Immature natural killer cell (primary cell): ENCODE results near the gene KCNK7. TPM values are rescaled to one million over a fixed set of nuclear protein-coding genes. Genes with fewer than 3 reads are reported as not detected.

Experiments
- DNase-seq, 3 donors: peaks; one replicate each; pipeline ENCODE4 v3.0.0; 2022; ENCODE audit warnings: mixed read lengths in 1 of 3
- H3K27ac Mint-ChIP-seq, 6 donors: one replicate each; pipeline ENCODE4 v1.8.0; 2020; ENCODE audit warnings: mixed read lengths in 6 of 6, mild to moderate bottlenecking in 5 of 6, inconsistent platforms in 4 of 6, moderate library complexity in 3 of 6
- H3K27me3 Mint-ChIP-seq, 3 donors: one replicate each; pipeline ENCODE4 v1.8.0; 2020 to 2021; ENCODE audit warnings: low read depth in 3 of 3, mild to moderate bottlenecking in 3 of 3, mixed read lengths in 3 of 3, moderate library complexity in 3 of 3, inconsistent platforms in 1 of 3
- H3K36me3 Mint-ChIP-seq, 3 donors: one replicate each; pipeline ENCODE4 v1.8.0; 2020; ENCODE audit warnings: mixed read lengths in 3 of 3, inconsistent platforms in 2 of 3, mild to moderate bottlenecking in 2 of 3
- H3K4me1 Mint-ChIP-seq, 2 donors: one replicate each; pipeline ENCODE4 v1.8.0; 2020; ENCODE audit warnings: inconsistent platforms in 2 of 2, mild to moderate bottlenecking in 2 of 2, mixed read lengths in 2 of 2, moderate library complexity in 1 of 2
- H3K4me3 Mint-ChIP-seq, 5 donors: one replicate each; pipeline ENCODE4 v1.8.0; 2020; ENCODE audit warnings: mild to moderate bottlenecking in 5 of 5, mixed read lengths in 5 of 5, inconsistent platforms in 3 of 5, moderate library complexity in 3 of 5
- H3K9me3 Mint-ChIP-seq, 6 donors: one replicate each; pipeline ENCODE4 v1.8.0; 2020; ENCODE audit warnings: mild to moderate bottlenecking in 6 of 6, mixed read lengths in 6 of 6, inconsistent platforms in 4 of 6, moderate library complexity in 3 of 6
- polyA plus RNA-seq, 3 donors: library from polyadenylated mRNA; unstranded; fragments of 300-500 nt; fragmentation: Illumina TruSeq; gene quantifications; one replicate each; pipeline ENCODE4 v1.2.3, GENCODE V29; 2021

Gene KCNK7
- polyA plus RNA-seq, 3 donors from 2014 or later = not detected

DNA sequence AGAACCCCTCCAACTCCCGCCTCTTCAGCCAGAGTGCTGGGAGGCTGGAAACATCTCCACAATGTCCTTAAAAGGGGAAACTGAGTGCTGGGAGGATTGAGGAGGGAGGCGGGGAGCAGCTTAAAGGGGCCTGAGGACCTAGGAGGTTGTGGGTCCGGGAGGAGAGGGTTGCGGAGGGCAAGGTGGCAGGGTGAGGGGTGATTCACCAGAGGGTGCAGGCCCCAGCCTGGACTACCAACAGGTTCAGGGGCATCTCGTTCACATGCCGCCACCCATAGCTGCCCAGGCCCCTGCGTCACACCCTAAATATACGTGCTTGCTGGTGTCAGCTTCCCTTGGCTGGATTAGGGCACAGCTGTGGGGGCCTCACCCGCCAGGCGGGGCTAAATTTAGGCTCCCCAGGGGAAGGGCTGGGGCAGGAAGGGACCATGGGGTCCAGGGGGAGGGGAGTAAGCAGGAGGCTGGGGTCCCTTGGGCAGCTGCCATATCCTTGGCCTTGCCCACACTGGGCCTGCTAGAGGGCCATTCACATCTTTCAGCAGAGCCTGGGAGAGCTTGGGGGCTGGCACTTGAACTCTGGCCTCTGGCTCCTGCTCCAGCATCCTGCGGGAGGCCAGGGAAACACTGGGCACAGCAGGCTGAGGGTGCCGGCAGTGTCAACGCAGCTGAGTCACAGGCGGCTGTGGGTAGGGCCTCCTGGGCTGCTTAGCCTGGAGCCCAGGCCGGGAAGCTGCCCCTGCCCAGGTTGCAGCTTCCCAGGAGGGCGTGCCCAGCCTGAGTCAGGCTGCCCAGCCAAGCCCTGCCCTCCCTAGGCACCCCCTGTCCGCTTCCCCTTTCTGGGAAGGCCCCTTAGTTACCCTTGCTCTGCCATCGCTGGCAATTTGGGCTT lies 18.5 kb downstream of the KCNK7 start:
- H3K27ac Mint-ChIP-seq = peak overlapping the region; percentile 83 to 91 (median 86)
- peaks cover 12 to 32% (median 13%) of the 10 kb centered on the region in 3 donors for H3K27me3 Mint-ChIP-seq
- H3K4me1 Mint-ChIP-seq = peaks cover 53 to 57% of the 10 kb centered on the region in 2 donors
- H3K36me3 Mint-ChIP-seq = no peaks in the 10 kb centered on the region
- H3K9me3 Mint-ChIP-seq = no peaks in the 10 kb centered on the region
- peak in 2 of 3 donors; percentile 28 to 46 for DNase-seq
- H3K4me3 Mint-ChIP-seq = peak overlapping the region; percentile 79 to 89 (median 87)

DNA sequence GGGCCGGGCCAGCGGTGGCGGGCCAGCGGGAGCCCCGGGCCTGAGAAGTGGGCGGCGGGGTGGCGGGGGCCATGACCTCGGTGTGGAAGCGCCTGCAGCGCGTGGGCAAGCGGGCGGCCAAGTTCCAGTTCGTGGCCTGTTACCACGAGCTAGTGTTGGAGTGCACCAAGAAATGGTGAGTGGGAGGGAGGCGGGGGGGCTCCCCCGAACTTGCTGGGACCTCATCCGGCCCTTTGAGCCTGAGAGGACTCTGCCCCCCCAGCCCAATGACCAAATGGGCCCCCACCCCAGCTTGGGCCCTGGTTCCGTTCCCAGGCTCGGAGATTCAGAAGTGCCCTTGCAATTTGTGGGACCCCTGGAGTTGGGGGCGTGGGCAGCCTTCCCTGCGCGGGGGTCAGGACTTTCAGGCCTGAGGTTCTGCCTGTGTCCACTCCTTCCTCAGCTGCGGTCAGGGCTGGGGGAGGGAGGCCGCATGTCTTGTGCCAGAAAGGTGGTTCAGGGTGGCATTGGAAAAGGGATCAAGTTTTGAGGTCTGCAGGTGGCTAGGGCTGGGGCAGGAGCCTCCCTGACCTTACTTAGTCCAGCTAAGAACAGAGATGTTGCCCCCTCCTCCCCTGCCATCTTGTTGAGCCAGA lies 19.3 kb downstream of the KCNK7 start:
- no peaks in the 10 kb centered on the region for H3K36me3 Mint-ChIP-seq
- peak in 2 of 3 donors; percentile 44 to 48 for DNase-seq
- peaks cover 14 to 34% (median 14%) of the 10 kb centered on the region in 3 donors for H3K27me3 Mint-ChIP-seq
- H3K4me3 Mint-ChIP-seq = peak overlapping the region; percentile 79 to 89 (median 87)
- peaks cover 61 to 64% of the 10 kb centered on the region in 2 donors for H3K4me1 Mint-ChIP-seq
- H3K27ac Mint-ChIP-seq = peak overlapping the region; percentile 78 to 91 (median 84)
- no peaks in the 10 kb centered on the region for H3K9me3 Mint-ChIP-seq

DNA sequence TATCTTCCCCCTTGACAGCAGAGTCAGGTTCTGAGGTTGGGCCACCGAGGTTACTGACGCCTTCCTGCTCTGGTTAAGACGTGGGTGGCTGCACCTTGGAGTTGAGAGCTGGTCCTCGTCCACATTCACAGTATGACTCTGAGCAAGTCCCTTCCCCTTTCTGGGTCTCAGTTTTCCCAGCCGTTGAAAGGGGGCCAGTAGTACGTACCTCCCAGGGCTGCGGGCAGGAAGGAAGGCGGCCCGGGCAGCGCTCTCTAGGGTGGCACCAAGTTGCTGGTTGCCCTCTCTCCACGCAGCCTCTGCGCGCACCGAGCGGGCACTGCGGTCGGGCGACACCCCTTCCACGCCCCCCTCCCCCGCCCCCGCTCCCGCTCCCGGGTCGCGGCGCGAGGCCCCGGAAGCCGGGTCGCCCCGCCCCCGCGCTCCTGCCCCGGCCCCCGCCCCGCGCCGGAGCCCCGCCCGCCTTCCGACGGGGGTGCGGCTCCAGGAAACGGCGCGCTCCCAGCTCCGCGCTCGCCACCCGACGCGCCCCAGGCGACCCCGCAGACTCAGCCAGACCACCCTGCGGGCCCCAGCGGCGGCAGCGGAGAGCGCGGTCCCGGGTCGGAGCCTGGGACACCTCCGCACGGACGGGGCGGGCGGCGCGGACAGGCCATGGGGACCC lies 19.9 kb downstream of the KCNK7 start, which contains the start of gene EHBP1L1:
TSS of gene EHBP1L1 (plus strand) at position 486 of the 664 bp plus-strand sequence. CDS start 250 bp downstream, outside the sequence.
- Mint-ChIP-seq H3K4me3 (peak within 1 kb of the TSS; percentile 90 to 97 (median 96)), H3K36me3 (no peaks in the 10 kb centered on the region), H3K4me1 (peaks cover 65 to 71% of the 10 kb centered on the region in 2 donors), H3K27me3 (peaks cover 14 to 34% (median 14%) of the 10 kb centered on the region in 3 donors), H3K9me3 (no peaks in the 10 kb centered on the region), H3K27ac (peak within 1 kb of the TSS; percentile 96 to 99 (median 98))
- DNase-seq = peak; percentile 71 to 79 (median 72)

DNA sequence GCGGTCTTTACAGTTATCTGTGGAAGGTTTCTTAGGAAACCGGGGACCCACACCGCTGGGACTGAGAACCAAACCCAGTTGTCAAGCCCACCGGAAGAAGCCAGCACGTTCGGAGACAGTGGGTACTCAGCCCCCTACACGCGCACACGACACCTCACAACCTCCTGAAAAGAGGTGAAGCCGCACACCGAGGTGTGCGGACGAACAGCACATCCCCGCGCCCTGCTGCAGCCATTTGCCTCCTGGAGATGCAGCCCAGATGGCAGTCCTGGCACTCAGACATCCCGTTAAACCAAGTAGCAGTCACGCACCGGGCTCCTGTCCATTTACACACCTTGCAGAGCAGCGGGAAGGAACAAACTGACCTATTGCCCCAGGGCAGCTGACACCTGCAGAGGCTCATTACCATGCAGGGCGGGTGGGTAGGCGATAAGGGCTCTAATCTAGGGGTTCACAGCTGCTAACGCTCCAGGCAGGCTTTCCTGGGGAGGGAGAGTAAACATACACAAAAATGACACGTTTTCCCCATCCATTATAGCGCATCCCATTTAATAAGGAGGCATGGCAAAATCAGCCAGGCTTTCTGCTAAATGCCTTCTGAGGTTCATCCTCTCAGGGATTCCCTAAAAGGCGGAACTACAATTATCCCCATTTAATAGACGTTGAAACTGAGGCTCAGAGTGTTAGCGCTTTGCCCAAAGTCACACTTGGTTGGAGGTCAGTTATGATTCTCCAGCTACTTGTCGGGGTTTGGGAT lies 20.6 kb downstream of the KCNK7 start:
- DNase-seq = peak; percentile 46 to 71 (median 70)
- peaks cover 69 to 78% of the 10 kb centered on the region in 2 donors for H3K4me1 Mint-ChIP-seq
- peak overlapping the region; percentile 96 to 99 (median 98) for H3K27ac Mint-ChIP-seq
- H3K4me3 Mint-ChIP-seq = peak overlapping the region; percentile 90 to 97 (median 96)
- H3K36me3 Mint-ChIP-seq = no peaks in the 10 kb centered on the region
- no peaks in the 10 kb centered on the region for H3K9me3 Mint-ChIP-seq
- peaks cover 17 to 38% (median 19%) of the 10 kb centered on the region in 3 donors for H3K27me3 Mint-ChIP-seq

DNA sequence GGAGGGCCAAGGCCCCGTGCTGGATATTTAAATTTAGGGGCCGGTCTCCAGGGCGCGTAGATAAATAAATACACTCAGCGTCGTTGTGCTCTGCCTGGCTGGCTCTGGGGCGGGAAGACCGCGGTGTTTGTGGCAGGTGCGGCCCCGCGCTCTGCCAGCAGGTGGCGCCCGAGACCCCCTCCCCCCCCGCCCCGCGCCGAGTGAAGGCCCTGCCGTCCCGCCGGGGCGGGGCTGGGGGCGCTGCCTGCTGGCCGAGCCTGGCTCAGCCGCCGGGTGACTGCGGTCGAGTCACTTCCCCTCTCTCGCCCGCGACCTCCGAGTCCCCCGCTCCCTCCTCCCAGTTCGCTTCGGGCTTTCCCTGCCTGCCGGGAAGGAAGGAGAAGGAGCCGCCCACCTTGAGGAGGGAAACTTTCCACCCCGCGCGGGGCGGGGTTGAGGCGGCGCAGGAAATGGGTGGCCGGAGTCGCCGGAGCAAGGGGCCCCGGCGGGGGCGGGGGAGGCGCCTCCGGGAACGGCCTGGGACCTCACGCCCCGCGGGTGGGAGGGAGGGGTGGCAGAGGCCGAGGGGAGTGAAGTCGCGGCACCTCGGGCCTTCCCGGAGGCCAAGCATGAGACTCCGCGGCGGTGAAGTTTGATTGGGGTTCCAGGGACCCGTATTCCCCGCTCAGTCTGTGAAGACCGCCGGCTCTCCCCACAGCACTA lies 21.3 kb downstream of the KCNK7 start:
- Mint-ChIP-seq H3K4me1 (peaks cover 75 to 85% of the 10 kb centered on the region in 2 donors), H3K27me3 (peaks cover 21 to 45% (median 23%) of the 10 kb centered on the region in 3 donors), H3K9me3 (no peaks in the 10 kb centered on the region), H3K27ac (peak overlapping the region; percentile 96 to 99 (median 98)), H3K4me3 (peak overlapping the region; percentile 90 to 97 (median 96)), H3K36me3 (no peaks in the 10 kb centered on the region)
- DNase-seq = peak; percentile 90

DNA sequence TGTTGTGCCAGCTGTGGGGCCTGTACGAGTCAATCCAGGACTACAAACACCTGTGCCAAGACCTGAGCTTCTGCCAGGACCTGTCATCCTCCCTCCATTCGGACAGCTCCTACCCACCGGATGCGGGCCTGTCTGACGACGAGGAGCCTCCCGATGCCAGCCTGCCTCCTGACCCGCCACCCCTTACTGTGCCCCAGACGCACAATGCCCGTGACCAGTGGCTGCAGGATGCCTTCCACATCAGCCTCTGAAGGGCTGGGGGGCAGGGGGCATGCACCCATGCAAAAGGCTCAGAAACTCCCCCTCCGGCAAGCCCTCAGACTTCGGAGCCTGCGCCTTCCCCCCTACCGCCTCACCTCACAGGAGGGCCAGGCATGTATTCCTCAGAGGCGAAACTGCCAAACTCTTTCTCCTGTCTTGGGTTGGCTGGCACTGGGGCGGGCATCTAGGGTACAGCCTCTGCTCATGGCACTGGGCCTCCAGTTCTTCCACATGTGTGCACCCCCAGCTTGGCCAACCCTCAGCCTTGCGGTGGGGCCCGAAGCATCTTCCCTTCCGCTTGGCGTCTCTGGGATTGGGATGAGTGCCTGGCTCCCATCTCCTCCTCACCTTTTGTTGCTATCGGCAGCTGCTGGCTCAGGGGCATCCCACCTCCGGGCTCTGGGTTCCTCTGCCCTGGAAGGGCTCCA lies 22.1 kb downstream of the KCNK7 start:
- Mint-ChIP-seq H3K27me3 (peaks cover 21 to 45% (median 24%) of the 10 kb centered on the region in 3 donors), H3K36me3 (no peaks in the 10 kb centered on the region), H3K4me1 (peaks cover 77 to 85% of the 10 kb centered on the region in 2 donors), H3K4me3 (peak overlapping the region; percentile 84 to 91 (median 88)), H3K9me3 (no peaks in the 10 kb centered on the region), H3K27ac (peak overlapping the region; percentile 91 to 98 (median 96))
- peak in 1 of 3 donors; percentile 12 for DNase-seq

DNA sequence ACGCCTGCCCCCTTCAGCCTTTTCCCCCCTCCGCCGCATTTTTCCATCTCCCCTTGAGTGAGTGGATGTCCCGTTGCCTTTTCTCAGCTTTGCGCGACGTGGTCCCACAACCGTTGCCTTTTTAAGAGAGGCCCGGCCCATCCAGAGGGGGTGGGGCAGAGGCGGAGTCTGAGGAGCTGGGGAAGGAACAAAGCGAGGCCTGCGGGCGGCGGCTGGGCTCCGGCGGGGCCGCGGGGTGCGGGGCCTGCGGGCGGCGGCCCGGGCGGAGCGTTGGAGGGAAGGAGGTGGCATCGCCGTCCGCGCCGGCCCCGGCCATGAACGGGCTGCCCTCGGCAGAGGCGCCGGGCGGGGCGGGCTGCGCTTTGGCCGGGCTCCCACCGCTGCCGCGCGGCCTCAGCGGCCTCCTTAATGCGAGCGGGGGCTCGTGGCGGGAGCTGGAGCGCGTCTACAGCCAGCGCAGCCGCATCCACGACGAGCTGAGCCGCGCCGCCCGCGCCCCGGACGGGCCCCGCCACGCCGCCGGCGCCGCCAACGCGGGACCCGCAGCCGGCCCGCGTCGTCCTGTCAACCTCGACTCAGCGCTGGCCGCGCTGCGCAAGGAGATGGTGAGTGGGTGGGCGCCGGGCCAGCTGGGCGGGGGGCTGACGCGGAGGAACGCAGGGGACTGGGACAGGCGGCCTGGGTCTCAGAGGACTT lies 23.1 kb downstream of the KCNK7 start, which contains the start of gene FAM89B:
TSS of gene FAM89B (plus strand) at position 183 of the 696 bp plus-strand sequence. CDS start at position 315, 132 bp downstream.
- Mint-ChIP-seq H3K4me1 (peaks cover 72 to 83% of the 10 kb centered on the region in 2 donors), H3K4me3 (peak within 1 kb of the TSS; percentile 96 to 99 (median 98)), H3K36me3 (peaks cover 0 to 3% (median 0%) of the 10 kb centered on the region in 3 donors), H3K9me3 (no peaks in the 10 kb centered on the region), H3K27ac (peak within 1 kb of the TSS; percentile 96 to 100 (median 98)), H3K27me3 (peaks cover 21 to 40% (median 27%) of the 10 kb centered on the region in 3 donors)
- DNase-seq = peak; percentile 85 to 87 (median 86)

DNA sequence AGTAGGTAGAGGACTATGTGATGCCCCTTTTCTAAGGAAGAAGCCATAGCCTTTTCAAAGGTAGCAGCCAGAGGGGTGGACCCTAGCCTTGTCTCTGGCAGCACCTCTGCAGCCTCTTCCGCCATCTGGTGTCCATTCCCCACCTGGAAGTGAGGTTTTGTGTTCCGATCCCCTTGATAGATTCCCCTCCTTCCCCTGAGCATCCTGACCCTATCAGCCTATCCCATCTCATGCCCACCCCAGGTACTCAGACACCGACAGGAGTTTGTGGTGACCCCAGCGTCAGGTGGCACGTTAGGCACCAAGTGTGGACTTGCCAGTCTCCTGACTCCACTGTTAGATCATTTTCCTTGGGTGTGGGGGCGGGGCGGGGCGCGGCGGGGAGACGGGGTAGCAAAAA lies 23.7 kb downstream of the KCNK7 start:
- H3K27ac Mint-ChIP-seq = peak overlapping the region; percentile 96 to 100 (median 98)
- peak overlapping the region; percentile 96 to 99 (median 98) for H3K4me3 Mint-ChIP-seq
- peaks cover 71 to 84% of the 10 kb centered on the region in 2 donors for H3K4me1 Mint-ChIP-seq
- H3K27me3 Mint-ChIP-seq = peaks cover 21 to 40% (median 27%) of the 10 kb centered on the region in 3 donors
- H3K9me3 Mint-ChIP-seq = no peaks in the 10 kb centered on the region
- no peak for DNase-seq
- peaks cover 0 to 3% (median 0%) of the 10 kb centered on the region in 3 donors for H3K36me3 Mint-ChIP-seq

DNA sequence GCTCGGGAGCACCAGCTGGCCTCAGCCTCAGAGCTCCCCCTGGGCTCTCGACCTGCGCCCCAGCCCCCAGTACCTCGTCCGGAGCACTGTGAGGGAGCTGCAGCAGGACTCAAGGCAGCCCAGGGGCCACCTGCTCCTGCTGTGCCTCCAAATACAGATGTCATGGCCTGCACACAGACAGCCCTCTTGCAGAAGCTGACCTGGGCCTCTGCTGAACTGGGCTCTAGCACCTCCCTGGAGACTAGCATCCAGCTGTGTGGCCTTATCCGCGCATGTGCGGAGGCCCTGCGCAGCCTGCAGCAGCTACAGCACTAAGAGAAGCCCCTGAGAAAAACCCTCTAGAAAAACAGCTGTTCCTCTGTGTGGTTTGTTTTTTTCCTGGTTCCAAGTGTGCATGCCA lies 24.2 kb downstream of the KCNK7 start:
- no peaks in the 10 kb centered on the region for H3K9me3 Mint-ChIP-seq
- H3K36me3 Mint-ChIP-seq = peaks cover 0 to 3% (median 0%) of the 10 kb centered on the region in 3 donors
- peak overlapping the region; percentile 96 to 99 (median 98) for H3K4me3 Mint-ChIP-seq
- H3K27me3 Mint-ChIP-seq = peaks cover 21 to 36% (median 27%) of the 10 kb centered on the region in 3 donors
- DNase-seq = no peak
- peak overlapping the region; percentile 96 to 100 (median 98) for H3K27ac Mint-ChIP-seq
- H3K4me1 Mint-ChIP-seq = peaks cover 71 to 84% of the 10 kb centered on the region in 2 donors

DNA sequence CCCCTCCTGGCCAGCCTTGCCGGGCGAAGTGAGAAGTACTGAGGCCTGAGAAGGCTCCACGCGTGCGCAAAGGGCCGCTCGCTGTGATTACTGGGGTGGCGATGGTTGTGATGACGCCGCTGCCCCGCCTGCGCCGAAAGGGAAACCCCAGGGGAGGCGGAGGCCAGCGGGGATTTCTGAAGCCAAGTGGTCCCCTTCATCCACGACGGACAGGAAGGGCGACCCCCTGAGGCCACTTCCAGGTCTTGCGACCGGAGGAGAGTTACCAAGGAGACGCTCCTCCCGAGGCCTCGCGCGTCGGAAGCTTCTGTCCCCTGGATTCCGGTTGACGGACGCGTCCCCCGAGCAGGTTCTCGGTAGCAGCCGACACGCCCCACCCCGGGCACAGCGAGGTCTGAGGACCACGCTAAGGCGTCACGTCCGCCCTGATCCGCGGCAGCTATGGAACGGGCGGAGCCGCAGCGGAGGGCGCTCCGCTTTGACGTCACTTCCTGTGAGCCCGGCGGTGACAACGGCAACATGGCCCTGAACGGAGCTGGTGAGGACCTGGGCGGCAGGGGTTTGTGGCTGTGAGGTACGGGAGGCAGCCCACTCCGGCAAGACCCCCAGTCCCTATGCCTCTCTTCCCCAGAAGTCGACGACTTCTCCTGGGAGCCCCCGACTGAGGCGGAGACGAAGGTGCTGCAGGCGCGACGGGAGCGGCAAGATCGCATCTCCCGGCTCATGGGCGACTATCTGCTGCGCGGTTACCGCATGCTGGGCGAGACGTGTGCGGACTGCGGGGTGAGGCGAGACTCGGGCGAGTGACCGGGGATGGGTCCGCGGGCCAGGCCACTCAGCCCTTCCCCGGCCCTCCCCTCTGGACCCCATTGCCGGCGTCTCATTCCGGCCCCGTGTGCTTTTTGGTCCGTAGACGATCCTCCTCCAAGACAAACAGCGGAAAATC lies 25.4 kb downstream of the KCNK7 start, which contains the start of gene ZNRD2:
TSS of gene ZNRD2 (plus strand) at position 505 of the 946 bp plus-strand sequence. CDS start at position 520, 15 bp downstream.
- peak within 1 kb of the TSS; percentile 96 to 100 (median 98) for H3K27ac Mint-ChIP-seq
- peaks cover 0 to 3% (median 0%) of the 10 kb centered on the region in 3 donors for H3K36me3 Mint-ChIP-seq
- no peaks in the 10 kb centered on the region for H3K9me3 Mint-ChIP-seq
- peaks cover 16 to 40% (median 32%) of the 10 kb centered on the region in 3 donors for H3K27me3 Mint-ChIP-seq
- H3K4me3 Mint-ChIP-seq = peak within 1 kb of the TSS; percentile 96 to 99 (median 98)
- peaks cover 75 to 89% of the 10 kb centered on the region in 2 donors for H3K4me1 Mint-ChIP-seq
- DNase-seq = peak; percentile 98 to 99 (median 99)
